GM04503 (cell line): ENCODE results near the gene EDNRA.
A peak's percentile ranks its signal among the peaks of the same experiment; 100 is the strongest.

Source experiments
- DNase-seq: peaks from one replicate; pipeline ENCODE4 v3.0.0-alpha.2; 2012; ENCODE audit warnings: low read depth

The EDNRA gene

GRCh38 chr4:147542229-147542990, 61.5 kb downstream of the EDNRA start:
- no peak for DNase-seq

GRCh38 chr4:147543034-147543433, 62.1 kb downstream of the EDNRA start:
- no peak for DNase-seq

- peak; percentile 73 for DNase-seq
Observed at GRCh38 chr4:147546349-147546748, 65.5 kb downstream of the EDNRA start.

GRCh38 chr4:147547314-147548056, 66.6 kb downstream of the EDNRA start:
- DNase-seq = peak; percentile 31

- no peak for DNase-seq
Observed at GRCh38 chr4:147548256-147548655, 67.4 kb downstream of the EDNRA start.

GRCh38 chr4:147550626-147551246, 69.8 kb downstream of the EDNRA start:
- DNase-seq = no peak

- no peak for DNase-seq
Observed at GRCh38 chr4:147560625-147561024, 79.7 kb downstream of the EDNRA start.

- no peak for DNase-seq
Observed at GRCh38 chr4:147566762-147567161, 85.9 kb downstream of the EDNRA start.

GRCh38 chr4:147567276-147567675, 86.4 kb downstream of the EDNRA start:
- no peak for DNase-seq

GRCh38 chr4:147570616-147571015, 89.7 kb downstream of the EDNRA start:
- no peak for DNase-seq

GRCh38 chr4:147571036-147571770, 90.3 kb downstream of the EDNRA start:
- no peak for DNase-seq

- no peak for DNase-seq
Observed at GRCh38 chr4:147576084-147576483, 95.2 kb downstream of the EDNRA start.

- DNase-seq = peak; percentile 44
Observed at GRCh38 chr4:147578051-147578476, 97.2 kb downstream of the EDNRA start.

- no peak for DNase-seq
Observed at GRCh38 chr4:147578593-147578992, 97.7 kb downstream of the EDNRA start.

GRCh38 chr4:147580396-147580795, 99.5 kb downstream of the EDNRA start:
- no peak for DNase-seq

- no peak for DNase-seq
Observed at GRCh38 chr4:147581606-147582350, 100.9 kb downstream of the EDNRA start.

- DNase-seq = no peak
Observed at GRCh38 chr4:147582386-147583060, 101.6 kb downstream of the EDNRA start.

GRCh38 chr4:147583876-147584275, 103.0 kb downstream of the EDNRA start:
- DNase-seq = no peak

GRCh38 chr4:147586032-147586431, 105.1 kb downstream of the EDNRA start:
- DNase-seq = no peak

- DNase-seq = no peak
Observed at GRCh38 chr4:147586637-147587036, 105.7 kb downstream of the EDNRA start.

- no peak for DNase-seq
Observed at GRCh38 chr4:147587041-147587440, 106.1 kb downstream of the EDNRA start.
